Thyroid gland (tissue), 4 donors: ENCODE measurements around the gene AKT1.

Experiments used
- POLR2A ChIP-seq, 2 donors: fragments of 450-650 bp; IDR thresholded peaks; one replicate each; pipeline ENCODE4 v1.6.1; 2017; ENCODE audit warnings: antibody characterized with exemption in 2 of 2, mild to moderate bottlenecking in 2 of 2, moderate library complexity in 1 of 2
- TF ChIP-seq, protein P1 (sequence below), 6 experiments: fragments of 200-600 bp in 3 of 6; fragments of 450-650 bp in 3 of 6; sonication (generic) in 3 of 6; IDR thresholded peaks; one replicate each; pipeline ENCODE4 v1.5.1; 2016 to 2019; ENCODE audit warnings: antibody characterized with exemption in 6 of 6, mild to moderate bottlenecking in 2 of 6, inconsistent platforms in 1 of 6, moderate library complexity in 1 of 6

DNA sequence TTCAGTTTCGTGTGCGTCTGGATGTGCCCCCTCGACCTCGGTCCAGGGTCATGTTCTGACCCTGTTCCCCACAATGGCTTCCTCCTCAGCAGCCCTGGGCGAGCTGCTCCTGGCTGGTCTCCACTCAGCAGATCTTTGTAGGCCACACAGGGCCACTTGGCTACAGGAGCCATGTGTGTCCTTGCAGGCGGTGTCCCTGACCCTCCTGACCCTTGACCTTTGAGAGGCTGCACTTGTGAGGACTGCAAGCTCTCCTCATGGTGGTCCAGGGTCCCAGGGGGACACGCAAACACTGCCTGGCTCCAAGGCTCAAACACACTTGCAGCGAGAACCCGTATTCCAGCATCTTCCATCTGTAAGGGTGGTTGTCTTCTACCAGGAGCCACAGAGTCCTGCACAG, 50.1 kb downstream of the AKT1 start:
- TF ChIP-seq POLR2A (IDR thresholded peaks at IDR 0.05), result no peak
- TF ChIP-seq, protein P1, sequence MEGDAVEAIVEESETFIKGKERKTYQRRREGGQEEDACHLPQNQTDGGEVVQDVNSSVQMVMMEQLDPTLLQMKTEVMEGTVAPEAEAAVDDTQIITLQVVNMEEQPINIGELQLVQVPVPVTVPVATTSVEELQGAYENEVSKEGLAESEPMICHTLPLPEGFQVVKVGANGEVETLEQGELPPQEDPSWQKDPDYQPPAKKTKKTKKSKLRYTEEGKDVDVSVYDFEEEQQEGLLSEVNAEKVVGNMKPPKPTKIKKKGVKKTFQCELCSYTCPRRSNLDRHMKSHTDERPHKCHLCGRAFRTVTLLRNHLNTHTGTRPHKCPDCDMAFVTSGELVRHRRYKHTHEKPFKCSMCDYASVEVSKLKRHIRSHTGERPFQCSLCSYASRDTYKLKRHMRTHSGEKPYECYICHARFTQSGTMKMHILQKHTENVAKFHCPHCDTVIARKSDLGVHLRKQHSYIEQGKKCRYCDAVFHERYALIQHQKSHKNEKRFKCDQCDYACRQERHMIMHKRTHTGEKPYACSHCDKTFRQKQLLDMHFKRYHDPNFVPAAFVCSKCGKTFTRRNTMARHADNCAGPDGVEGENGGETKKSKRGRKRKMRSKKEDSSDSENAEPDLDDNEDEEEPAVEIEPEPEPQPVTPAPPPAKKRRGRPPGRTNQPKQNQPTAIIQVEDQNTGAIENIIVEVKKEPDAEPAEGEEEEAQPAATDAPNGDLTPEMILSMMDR (IDR thresholded peaks at IDR 0.05), result no peak
